Suppressor macrophage (primary cell): ENCODE data around the gene CDHR2.

Experiments
- DNase-seq, 4 experiments: peaks; one replicate each; pipeline ENCODE4 v3.0.0-alpha.2; 2020 to 2022

CDHR2 gene

DNA sequence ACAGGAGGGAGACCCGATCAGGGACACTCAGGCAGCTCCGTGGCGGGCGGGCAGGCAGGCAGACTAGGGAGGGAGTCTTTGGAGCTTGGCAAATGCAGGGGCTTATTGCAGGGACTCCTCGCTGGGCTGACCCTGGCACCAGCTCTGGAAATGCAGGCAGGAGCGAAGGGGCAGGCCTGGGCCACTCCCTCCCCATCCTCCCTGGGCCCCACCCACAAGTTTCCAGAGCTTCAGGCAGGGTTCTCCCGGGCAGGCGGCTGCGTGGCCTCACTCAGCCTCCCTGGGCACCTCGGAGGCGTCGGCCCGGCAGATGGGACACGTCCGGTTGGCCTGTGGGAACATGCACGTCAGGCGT lies 20.4 kb upstream of the CDHR2 start:
- DNase-seq = no peak

DNA sequence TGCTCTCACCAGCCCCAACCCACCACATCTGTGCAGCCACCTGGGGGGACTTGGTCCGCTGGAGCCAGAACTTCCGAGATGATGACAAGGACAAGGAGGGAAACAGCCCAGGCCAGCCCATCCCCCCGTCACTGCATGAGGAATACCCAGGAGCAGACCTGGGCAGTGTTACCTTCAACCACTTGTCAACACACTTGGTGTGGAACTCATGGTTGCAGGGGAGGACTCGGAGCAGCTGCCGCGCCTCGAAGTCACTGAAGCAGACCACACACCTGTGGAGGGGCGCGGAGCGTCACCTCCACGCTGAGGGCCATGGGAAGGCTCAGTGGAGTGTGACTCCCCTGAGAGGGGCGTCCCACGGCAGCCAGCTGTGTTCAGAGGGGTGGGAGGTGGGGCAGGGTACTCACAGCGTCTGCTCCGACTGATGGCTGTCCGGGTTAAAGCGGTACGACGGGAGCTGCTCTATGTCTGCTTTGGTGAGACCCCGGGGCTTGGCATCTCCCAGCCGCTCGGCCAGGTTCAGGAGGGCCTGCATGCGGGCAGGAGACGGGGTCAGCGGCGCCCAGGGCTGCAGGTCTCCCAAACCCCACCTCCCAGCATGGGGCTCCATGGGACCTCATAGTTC lies 19.9 kb upstream of the CDHR2 start:
- DNase-seq = no peak

DNA sequence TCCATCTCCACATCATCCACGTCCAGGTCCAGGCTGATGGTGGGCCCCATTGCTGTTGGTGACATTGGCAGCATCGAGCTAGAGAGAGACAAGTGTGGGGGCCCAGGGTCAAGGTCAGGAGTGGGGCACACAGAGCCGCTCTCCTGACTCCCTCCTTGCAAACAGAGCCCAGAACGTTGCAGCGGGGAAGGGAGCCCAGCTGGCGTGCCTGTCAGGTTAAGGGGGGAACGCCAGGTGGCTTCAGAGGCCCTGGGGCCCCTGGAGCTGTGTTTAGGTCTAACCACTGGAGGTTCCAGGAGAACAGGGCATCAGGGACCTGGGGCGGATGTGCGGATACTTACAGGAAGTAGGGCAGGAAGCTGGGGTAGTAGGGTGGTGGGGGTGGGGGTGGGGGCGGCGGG lies 19.4 kb upstream of the CDHR2 start:
- no peak for DNase-seq

DNA sequence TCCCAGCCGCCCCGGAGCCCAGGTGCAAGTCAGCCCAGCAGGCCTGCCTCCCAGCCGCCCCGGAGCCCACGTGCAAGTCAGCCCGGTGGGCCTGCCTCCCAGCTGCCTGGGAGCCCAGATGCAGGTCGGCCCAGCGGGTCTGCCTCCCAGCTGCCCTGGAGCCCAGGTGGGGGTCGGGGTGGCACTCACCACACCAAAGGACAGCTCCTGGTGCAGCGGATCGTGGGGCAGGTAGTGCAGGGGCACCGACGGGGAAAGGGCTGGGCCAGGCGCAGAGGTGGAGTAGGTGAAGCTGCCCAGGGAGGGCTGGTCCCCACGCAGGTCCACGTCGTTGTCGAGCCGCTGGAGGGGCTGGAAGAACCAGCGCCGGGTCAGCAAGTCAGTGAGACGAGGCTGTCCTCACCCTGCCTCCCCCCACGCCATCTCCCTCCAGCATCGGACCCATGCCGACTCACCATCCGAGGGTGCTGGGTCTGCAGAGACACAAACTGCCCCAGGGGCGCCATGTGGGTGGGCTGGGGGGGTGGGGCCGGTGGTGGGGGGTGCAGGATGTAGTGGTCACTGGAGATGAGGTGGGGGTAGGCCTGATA lies 18.7 kb upstream of the CDHR2 start:
- DNase-seq = no peak

DNA sequence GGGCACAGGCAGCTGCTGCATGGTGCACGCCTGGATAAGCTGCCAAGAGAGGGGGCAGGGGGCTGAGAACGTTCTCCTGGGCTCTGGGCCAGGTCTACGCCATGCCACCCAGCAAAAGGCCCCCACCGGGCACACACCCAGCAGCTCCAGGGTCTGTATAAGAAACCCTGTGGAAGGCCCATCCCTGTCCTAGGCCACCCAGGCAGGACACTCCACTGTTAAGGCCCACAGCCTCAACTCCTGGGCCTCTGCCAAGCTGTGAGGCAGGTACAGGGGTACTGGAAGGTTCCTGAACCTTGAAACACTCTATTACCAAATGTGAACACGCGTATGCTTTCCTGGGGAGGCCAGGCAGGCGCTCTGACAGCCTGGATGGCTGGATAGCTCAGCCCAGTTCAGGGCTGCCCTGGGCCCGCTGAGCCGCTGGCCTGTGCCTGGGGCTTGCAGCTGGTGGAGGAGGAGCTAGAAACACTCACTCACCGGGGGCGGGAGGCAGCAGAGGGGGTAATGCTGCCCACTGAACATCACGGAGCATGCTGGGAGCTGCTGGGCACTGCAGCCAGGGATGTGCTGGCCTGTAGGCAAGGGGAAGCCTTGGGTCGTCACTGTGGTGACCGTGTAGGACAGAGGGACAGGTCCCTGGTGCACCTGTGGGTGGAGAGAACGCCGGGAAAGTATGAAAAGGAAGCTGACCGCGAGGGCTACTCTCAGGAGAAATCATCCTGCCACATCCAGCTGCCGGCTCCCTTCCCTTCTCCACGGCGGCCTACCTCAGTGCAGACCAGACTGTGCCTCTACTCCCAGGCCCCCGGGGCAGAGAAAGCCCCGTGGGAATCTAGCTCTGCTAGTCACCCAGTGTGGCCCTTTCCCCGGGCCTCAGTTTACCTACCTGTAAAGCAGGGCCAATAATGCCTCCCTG lies 17.9 kb upstream of the CDHR2 start:
- DNase-seq = peak in 1 of 4 experiments; percentile 19

DNA sequence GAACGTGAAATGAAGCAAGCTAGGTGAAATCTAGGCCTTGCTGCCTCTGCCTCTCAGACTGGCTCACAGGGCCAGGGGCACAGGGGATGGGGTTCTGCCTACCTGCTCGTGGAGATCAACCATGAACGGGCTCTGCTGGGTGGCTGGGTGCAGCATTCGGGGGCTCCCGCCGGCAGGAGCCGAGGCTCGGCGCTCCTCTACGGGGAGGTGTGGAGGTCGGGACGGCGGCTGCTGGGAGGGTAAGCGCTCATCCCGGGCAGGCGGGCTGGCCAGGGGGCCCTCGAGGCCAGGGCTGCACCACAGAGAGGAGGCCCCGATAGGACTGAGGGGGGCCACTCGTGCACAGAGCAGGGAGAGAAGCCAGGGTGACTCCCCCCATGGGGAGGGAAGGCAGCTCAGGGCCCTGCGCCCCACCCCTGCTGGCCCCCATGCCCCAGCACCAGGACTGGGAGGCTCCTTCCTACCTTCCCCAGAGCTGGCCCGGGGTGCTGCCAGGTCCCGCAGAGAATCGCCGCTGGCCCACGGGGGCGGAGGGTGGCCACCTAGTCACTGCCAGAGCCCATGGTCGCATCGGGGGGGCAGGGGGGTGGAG lies 17.1 kb upstream of the CDHR2 start:
- no peak for DNase-seq

DNA sequence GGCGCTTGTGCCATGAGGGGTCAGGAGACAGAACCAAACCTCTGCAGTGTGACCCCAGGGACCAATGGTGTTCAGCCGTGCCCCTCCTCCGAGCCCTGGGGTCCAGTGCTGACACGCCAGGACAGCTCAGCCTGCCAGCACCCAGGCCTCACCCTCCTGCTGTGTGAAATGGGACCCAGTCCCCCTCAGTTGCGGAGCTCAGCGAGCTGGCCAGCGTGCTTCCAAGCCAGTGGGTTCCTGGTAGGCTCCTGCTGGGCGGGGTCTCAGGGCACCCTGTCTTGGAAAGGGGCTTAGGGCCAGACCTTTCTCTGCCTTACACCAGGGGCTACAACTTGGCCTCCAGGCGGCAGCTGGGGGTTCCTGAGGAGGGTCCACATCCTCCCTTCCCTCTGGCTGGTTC lies 16.3 kb upstream of the CDHR2 start:
- DNase-seq = no peak

DNA sequence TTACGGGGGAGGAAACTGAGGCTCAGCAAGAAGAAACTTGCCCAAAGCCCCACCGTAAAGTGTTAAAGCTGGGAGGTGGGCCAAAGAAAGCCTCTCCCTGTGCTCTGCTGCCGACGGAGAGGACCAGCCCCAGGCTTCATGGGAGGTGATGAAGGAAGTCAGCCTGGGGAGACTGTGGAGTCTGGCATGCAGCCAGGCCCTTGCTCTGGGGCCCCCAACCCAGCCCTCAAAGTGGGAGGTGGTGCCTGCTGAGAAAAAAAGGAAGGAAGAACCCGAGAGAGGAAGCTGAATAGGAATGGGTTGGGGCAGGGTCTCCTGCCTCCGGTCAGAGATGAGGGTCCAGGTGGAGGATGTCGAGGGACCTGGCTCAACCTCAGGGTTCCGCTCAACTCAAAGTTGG lies 15.8 kb upstream of the CDHR2 start:
- DNase-seq = peak; percentile 33 to 78 (median 64)

DNA sequence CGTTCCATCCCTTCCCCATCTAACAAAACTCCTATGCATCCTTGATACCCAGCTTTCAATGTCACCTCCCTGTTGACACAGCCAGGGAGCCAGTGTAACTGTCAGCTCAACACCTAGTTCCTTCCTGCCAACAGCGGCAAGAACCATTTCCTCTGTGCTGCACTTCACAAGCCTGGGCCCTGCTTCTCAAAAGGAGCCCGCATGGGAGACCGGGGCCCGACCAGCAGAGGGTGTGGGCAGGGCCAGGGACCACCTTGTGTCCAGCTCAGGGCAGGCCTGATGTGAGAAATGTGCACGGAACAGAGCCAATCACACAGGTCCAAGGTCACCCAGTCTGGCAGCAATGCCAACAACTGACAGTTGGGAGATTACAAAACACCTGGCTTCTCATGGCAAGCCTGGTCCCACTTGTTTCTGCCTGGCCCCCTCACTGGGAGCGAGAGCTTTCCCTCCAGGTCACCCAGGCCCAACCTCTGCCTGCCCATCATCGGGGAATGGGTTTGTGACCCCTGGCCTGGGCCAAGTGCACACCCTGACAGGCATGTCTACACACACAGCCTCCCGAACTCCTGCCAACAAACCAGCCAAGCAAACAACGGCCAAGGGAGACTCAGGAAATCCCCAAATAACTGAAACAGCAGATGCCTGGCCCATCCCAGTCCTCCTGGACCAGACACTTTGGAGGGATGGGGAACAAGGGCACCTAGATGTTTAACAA lies 15.1 kb upstream of the CDHR2 start:
- peak in 2 of 4 experiments; percentile 38 to 40 for DNase-seq

DNA sequence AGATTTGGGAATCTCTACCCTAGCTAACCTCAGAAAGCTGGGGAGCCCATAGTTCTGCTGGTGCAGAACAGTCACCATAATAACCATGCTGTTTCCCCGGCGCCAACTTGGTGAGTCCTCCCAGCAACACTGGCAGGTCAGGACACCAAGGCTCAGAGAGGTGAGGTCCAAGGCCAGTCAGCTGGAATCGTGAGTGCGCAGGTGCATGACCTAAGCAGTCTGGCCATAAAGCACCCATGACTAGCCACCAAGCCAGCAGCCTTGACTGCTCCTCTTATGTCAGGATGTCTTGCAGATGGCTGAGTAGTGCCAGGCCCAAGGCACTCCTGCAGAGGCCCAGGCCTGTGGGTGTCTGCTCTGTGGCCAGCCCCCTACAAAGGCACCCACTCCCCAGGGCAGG lies 14.5 kb upstream of the CDHR2 start:
- DNase-seq = no peak

DNA sequence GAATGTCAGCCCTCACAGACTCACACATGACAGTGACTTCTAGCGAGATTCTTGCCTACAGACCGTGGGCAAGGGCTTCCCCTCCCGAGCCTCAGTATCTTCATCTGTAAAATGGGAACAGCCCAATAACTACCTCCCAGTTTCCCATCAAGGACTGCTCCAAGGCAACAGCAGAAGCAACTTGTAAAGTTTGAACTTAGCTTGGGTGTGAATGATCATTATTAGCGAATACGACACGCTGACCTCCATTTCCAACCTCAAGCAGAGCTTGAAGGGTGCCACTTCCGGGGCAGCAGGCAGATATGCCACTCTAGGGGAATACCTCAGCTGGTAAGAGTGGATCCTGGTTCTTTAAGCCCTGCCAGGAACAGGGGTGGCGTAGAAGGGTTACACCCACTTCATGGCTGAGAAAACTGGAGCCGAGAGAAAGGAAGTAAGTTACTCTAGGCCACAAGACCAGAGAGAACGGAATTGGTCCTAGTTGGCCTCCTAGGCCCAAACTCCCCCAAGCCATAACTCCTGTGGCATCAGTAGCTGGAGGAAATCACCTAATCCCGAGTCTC lies 14.0 kb upstream of the CDHR2 start:
- DNase-seq = peak; percentile 83 to 92 (median 88)

DNA sequence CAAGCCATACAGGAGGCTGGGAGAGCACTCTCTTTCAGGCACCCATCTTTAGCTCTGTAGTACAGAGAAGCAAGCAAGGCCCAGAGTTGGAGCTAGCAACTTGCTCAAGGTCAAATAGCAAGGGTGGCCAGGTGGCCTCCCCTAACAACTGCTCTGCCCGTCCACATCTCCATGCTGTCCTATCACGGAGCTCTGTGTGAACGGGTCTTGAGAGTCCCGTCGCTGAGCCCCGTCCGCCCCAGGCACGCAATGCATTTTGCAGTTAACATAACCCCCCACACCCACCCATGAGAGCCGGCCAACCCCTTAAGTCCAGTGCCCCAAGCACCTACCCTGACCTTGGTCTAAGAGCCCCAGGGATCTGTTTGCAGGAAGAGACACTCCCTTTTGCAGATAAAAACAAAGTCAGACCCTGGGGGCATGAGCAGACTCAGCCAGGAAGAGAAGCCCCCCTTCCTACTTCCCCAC lies 13.4 kb upstream of the CDHR2 start:
- peak in 1 of 4 experiments; percentile 40 for DNase-seq

DNA sequence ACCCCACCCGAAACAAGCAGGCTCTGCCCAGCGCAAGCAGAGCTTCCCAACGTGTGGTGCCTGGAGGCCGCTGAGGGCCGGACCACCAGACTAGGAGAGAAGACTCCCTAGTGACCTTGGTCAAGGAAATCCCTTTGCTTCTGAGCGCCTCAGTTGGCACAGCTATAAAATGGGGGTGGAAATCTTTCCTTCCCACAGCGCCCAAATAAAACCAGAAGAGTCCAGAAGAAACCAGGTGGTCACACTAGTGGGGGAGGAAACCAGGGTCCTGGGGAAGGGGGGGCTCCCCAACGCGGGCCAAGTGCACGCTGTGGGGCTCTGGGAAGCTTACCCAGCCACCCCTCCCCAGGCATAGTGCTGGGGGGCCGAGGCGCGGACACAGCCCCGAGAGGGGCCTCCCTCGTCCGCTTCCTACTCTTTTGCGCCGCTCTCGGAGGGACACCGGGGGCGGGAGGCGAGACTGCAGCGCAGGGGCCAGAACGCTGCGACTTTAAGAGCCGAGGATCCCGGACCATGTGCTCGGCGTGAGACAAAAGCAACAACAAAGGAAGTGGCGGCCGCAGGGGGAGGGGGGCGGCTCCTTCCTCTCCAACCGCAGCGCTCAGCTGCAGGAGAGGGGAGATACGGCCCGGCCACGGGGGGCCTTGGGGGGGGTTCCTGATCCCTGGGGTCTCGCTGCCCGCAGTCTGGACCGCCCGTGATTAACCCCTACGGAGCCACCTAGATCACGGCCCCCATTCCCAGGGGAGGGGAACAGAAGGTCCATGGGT lies 12.8 kb upstream of the CDHR2 start:
- DNase-seq = peak; percentile 82 to 93 (median 90)

DNA sequence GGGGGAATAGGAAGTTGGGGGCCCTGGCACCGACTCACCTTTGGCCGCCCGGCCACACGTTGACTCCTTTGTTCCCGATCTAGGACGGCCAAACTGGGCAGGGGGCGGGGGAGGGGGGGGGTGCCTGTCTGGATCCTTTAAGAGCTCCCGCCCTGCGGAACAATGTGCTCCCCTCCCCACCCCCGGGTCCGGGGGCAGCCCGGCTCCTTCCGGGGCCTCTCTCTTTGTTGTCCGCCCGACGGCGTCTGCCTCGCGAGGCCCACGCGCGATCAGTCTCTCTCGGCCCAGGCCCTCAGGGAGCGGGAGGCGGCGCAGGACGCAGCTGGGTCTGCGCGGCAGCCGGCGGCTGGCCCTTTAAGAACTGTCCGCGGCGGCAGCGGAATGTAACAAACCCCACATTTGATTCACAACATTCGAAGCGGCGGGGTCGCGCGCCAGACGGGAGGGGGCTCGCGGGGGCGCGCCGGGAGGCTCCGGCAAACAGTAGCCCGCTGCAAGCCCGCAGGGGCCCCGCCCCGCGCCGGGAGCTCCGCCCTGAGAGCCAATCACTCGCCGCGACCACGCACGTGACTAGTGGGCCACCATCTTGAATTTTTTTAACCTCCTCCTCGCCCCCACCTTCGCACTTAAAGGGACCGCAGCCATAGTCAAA lies 12.1 kb upstream of the CDHR2 start, which contains the start of gene RNF44:
TSS of gene RNF44 (minus strand) at position 501 of the 652 bp plus-strand sequence. CDS start 4,930 bp downstream, outside the sequence.
- peak; percentile 96 to 98 (median 98) for DNase-seq

DNA sequence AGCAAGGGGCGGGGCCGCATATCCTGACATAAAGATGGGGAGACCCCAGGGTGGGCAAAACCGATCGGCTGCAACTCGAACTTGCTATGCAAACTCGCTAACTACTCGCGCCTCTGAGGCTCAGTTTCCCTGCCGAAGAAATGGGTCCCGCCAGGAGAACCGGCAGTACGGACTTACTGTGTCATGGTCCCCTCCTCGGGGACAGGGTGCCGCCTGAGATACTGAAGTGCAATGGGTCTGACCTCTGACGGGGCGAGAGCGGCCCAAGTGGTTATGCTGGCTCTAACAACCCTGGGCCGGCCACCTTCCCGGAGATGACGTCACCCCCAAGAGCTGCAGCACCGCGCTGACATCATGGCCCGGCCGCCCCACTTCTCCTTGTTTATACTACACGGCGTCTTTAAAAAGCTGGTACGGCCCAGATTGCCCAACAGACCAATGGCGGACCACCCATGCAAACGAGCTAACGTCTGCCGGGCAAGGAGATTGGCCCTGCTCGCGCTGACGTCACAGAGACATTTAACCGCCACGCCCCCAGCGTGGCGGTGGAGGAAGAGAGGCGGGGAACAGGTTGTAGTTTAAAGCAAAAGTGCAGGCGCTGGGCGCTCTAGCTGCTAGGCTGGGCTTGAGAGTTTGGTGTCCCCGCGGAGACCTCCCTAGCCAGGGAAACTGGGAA lies 11.4 kb upstream of the CDHR2 start:
- DNase-seq = peak; percentile 99 to 100 (median 100)

DNA sequence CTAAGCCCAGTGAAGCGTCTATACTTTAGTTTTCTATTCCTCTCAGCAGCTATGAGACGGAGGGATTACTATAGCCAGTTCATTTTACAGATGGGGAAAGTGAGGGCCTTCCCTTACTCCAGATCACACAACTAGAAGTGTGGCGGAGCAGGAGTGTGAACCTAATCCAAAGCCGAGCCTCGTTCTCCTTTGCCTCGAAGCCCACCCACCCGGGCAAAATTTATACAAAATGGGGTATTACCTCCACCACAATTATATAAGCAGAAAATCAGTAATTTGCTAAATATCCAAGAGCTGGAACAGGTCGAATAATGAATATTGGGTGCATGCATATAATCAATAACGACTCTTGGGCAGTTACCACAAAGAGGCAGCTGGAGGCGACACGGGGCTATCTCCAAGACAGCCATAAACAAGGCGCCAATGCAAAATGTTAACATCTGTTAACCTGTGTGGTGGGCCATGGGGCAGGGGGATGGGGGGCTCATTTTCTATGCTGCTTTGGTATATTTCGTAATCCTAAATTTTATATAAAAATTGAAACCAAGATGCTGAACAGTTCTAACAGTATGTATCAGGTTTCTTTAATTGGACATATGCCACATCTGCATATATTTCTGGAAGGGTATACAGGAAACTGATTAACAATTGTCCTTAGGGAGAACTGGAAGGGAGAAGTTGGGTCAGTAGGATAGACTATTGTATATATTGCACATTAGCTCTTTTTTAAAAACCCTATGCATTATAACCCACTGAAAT lies 10.7 kb upstream of the CDHR2 start:
- DNase-seq = no peak

DNA sequence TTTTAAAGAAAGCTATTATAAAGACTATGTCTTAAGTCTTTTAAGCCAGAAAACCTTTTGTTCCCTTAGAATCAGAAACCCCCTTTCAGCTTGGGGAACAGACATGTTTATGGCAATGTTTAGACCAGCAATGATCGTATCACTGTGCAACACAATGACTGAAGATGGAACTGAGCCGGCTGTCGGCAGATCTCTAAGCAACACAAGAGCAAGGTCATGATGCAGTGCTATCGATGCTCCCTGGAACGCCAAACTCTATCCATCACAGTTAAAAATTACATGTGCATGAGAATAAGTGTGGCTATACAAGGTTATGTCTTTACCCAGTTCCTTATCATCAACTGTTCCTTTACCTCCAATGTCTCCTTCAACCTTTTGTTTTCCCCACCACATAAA lies 10.2 kb upstream of the CDHR2 start:
- DNase-seq = no peak

DNA sequence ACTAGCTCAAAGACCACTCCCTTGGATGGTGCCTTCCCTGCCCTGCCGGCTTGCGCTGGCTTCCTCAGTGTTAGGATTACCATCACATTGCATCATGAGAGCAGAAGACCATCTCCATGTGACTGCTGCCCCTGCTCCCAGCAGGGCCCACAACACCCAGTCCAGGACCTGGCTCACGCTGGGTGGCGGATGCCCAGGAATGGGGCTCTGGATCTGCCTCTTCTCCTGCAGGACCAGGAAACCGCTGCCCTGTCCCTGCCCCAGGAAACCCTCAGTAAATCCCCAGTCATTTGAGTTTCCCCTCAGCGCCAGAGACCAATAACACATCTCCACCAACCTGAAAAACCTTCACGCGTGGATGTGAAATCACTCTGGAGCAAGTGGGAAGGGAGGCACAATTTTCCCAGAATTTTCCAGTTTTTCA lies 8.7 kb upstream of the CDHR2 start:
- no peak for DNase-seq

DNA sequence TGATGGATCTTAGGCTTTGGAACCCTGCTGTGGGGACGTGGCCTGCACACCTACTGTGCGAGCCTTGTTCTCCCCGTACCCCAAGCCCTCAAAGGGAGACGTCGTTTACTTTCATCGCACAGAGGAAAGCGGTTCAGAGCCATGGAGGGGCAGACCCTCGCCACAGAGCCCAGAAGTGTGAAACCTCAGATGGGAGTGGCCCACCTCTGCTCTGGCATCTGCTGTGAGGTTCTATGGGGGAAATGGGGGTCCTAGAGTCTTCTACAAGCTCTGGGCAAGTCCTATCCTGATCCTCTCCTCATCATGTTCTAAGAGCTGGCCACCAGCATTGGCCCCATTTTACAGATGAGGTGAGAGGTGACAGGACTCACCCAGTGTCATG lies 8.2 kb upstream of the CDHR2 start:
- DNase-seq = no peak
